Inflammatory macrophage treated with lipopolysaccharide for 1 hour (primary cell): Measurements from ENCODE around the gene CHAC2.

Source experiments
- DNase-seq, 2 donors: peaks; one replicate each; pipeline ENCODE4 v3.0.0-alpha.2; 2020 to 2022

The CHAC2 gene

DNA sequence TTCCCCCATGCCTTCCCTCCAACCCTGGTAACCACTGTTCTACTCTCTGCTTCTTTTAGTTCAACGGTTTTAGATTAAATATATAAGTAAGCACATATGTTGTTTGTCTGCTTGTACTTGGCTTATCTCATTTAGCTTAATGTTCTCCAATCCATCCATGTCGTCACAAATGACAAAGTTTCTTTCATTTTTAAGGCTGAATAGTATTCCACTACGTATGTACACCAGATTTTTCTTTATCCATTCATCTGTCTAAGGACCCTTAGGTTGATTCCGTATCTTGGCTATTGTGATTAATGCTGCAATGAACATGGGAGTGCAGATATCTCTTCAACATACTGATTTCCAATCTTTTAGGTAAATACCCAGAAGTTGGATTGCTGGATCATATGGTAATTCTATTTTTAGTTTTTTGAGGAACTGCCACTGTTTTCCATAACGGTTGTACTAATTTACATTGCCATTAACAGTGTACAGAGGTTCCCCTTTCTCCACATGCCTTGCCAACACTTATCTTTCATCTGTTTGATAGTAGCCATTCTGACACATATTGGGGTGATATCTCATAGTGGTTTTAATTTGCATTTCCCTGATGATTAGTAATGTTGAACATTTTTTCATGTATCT lies 11.0 kb downstream of the CHAC2 start:
- DNase-seq, result peak; percentile 33 to 64

DNA sequence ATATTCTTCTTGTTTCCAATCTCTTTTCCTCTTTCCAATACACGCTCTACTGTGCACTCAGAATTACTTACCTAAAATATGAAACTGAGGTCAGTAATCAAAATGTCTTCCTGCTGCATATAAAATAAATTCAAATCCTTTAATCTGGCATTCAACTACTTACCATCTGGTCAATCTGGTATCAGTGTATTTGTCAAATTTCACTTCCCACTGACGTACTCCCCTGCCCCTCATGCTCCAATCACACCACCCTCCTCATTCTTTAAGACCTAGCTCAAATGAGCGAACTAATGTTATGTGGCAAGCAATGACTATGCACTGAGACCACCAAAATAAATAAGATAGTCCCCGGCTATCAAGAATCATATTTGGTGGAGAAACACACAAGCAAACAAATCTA lies 12.5 kb downstream of the CHAC2 start:
- DNase-seq, result no peak

DNA sequence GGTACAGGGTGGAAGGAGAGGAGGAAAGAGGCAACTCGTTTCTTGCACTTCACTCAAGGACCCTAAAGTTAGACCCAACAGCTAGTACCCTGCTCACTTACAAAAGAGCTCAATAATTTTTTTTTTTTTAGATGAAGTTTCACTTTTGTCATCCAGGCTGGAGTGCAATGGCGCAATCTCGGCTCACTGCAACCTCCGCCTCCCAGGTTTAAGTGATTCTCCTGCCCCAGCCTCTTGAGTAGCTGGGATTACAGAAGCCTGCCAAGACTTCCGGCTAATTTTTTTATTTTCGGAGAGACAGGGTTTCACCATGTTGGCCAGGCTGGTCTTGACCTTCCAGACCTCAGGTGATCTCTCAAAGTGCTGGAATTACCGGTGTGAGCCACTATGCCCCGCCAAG lies 15.1 kb downstream of the CHAC2 start:
- DNase-seq, result no peak

DNA sequence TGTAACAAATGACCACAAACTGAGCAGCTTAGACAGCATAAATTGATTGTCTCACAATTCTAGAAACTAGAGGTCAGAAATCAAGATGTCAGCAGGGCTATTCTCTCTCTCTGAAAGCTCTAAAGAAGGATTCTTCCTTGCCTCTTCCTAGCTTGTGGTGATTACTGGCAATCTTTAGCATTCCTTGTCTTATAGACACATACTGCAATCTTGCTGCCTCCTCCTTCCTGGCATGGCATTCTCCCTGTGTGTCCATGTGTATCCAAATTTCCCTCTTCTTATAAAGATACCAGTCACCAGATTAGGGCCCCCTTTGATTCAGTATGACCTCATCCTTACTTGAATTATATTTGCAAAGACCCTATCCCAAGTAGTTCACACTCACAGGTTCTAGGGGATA lies 16.8 kb downstream of the CHAC2 start:
- no peak for DNase-seq

DNA sequence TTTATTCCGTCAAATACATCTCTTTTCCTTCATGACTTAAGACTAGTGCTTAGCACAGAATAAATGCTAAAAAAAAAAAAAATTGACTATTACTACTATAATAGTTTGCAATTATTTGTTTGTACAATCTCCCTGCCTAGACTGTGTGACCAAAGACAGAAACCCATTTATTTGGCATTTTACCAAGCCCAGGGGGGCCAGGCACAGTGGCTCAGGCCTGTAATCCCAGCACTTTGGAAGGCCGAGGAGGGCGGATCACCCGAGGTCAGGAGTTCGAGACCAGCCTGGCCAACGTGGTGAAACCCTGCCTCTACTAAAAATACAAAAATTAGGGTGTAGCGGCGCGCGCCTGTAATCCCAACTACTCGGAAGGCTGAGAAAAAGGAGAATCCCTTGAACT lies 17.8 kb downstream of the CHAC2 start:
- no peak for DNase-seq

DNA sequence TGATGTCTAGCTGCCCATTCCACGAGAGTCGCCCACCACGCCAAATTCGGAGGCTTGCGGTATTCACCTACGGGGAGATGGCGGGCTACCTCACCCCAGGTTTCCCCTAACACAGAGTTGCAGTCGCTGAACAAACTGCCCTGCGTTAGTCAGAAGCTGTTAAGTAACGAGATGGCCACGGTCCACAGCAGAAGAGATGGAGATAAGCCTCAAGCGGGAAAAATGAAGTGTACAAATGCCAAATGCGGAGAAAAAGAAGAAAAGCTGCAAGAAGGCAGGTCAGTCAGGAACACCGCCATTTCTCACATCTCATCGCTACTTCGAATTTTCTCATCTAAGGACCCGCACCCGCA lies 18.7 kb downstream of the CHAC2 start:
- DNase-seq, result peak in 1 of 2 donors; percentile 18

DNA sequence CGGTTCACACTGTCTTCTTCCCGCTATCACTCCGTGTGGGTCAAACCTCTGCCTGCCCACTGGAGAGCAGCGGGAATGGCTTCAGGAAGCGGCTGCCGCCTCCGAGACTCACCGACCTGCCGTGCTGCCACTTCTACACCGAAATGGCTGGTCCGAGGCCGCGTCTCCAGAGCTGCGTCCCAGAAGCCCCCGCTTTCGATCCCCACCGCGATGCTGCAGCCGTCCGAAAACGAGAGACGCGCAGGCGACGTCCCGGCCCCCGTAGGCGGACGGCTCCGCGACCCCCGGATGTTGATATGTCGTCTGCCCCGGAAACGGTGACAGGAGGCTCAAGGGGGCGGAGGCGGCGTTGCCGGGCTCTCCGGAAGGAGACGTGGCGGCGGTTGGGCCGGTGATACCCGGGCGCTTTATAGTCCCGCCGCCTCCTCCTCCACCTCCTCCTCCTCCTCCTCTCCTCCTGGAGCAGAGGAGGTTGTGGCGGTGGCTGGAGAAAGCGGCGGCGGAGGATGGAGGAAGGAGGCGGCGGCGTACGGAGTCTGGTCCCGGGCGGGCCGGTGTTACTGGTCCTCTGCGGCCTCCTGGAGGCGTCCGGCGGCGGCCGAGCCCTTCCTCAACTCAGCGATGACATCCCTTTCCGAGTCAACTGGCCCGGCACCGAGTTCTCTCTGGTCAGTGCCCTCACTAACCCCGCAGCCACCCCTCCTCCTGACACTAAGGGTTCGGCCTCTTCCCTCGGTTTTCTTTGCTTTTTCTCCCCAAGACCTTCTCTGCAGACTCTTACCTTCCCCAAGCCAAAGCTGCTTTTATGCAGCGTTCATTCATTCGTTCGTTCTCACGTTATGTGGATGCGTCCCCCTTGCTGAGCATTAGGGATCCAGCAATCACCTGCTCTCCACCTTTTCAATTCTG lies 19.4 kb downstream of the CHAC2 start, which contains the start of the genes ASB3 and ERLEC1:
TSS of gene ASB3 (minus strand) at position 249 of the 909 bp plus-strand sequence. CDS start 21,381 bp downstream, outside the sequence.
TSS of gene ERLEC1 (plus strand) at position 340 of the 909 bp plus-strand sequence. CDS start at position 507, 167 bp downstream.
- peak; percentile 67 to 69 for DNase-seq

DNA sequence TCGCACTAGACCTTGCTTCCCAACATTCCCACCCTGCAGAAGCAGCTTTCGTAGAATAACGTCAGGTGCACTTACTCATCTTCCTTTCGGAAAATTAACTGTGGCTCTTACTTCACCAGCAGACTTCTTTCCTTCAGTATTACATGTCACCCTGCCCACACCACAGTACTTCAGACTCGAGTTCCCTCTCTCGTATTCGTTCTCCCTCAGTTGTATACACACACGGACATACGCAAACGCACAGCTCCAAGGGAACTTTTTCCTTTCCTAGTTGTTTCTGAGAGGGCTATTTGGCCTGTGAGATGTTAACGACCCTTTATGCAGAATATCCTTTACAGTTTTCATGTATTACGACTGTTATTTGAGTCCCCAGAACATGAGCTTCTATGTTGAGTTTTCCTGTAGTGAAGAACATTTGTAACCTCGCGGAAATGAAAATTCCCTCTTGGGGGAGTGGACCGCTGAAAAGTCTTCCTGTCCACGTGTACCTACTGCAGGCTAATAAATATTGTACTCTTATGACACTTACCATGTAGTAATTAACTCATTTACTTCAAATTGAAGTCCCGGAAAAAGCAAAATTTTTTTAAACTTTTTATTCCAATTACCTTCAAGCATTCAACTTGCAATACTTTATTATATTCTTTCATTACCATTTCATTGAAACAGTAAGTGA lies 20.1 kb downstream of the CHAC2 start:
- DNase-seq, result peak; percentile 30 to 64

DNA sequence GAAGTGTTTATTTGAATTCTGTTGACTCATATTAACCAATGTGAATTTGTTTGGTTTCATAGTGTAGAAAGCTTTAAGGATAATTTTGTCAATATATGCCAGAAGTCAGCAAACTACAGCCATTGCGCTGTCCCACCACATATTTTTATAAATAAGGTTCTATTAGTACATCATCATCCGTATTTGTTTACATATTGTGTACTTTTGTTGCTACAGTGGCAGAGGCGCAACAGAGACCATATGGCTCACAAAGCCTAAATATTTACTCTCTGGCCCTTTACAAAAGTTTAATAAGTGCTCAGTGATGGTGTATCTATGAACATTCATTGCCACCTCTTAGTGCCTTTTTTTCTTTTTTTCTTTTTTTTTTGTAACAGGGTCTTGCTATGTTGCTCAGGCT lies 25.7 kb downstream of the CHAC2 start:
- DNase-seq, result no peak

DNA sequence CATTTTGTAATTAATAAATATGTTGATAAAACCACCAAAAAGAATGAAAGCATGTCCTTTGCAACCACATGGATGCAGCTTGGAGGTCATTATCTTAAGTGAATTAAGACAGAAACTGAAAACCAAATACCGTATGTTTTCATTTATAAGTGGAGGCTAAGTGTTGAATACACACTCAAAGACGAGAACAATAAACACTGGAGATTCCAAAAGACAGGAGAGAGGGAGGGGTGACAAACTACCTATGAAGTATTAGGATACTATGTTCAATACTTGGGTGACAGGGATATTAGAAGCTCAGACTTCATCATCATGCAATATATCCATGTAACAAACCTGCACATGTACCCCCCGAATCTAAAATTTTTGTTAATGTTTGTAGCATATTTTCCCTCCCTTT lies 26.2 kb downstream of the CHAC2 start:
- DNase-seq, result no peak

DNA sequence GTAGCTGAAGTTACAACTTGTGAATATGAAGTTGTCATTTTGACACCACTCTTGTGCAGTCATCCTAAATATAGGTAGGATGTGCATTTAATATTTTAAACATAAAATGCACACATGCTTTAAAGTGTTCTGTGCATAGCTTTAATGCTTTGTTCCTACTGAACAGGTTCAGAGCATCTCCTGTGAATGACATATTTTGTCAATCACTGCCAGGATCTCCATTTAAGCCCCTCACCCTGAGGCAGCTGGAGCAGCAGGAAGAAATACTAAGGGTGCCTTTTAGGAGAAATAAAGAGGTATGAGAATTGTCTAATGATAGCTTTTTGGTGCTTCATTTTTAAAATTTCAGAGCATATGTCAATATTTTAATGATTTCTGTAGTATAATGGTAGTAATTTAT lies 33.9 kb downstream of the CHAC2 start:
- DNase-seq, result no peak

DNA sequence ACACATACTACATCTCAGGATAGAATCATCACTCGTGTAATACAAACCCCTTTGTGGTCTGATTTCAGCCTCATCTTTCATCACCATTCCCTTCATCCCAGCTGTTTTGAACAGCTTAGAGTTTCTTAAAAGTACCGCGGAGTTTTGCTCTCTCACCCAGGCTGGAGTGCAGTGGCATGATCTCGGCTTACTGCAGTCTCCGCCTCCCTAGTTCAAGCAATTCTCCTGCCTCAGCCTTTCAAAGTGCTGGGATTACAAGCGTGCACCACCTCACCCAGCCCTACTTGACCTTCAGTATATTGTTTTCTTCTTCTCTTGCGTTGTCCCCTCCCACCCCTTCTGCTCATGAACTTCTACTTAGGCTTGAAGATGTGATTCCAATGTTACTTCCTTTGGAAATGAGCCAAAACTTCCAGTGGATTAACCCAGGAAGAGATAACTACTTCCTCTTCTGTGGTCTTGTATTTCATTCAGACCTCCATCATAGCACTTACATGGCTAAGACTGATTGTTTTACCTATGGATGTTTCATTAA lies 35.1 kb downstream of the CHAC2 start:
- no peak for DNase-seq

DNA sequence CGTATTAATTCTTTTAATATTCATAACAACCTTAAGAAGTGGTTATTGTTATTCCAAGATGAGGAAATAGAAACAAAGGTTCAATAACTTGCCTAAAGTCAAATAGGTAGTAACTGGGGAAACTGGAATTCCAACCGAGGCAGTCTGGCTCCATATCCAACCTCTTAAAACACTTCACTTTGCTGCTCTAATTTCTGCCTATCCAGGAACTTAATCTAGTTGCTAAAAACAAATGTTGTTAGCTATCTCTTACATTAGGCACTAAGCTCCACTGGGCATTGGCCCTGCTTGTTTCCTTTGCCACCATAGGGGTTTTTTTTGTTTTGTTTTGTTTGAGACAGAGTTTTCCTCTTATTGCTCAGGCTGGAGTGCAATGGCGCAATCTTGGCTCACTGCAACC lies 44.0 kb downstream of the CHAC2 start:
- DNase-seq, result no peak

DNA sequence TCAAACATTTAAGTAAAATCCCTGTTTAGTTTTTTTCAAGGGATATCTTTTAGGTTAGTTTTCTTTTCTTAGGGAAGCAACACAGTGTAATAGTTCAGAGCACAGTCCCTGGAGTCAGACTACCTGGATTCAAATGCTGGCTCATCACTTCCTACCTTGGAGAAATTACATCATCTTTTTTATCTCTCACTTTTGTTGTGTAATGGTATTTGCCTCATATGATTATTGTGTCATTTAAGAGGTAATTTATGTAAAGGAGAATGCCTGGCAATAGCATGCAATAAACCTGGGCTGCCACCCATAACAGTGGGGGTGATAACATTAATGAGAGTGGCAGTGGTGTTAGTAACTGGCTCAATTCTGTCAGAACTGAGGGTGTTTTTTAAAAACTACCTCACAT lies 45.5 kb downstream of the CHAC2 start:
- DNase-seq, result no peak

DNA sequence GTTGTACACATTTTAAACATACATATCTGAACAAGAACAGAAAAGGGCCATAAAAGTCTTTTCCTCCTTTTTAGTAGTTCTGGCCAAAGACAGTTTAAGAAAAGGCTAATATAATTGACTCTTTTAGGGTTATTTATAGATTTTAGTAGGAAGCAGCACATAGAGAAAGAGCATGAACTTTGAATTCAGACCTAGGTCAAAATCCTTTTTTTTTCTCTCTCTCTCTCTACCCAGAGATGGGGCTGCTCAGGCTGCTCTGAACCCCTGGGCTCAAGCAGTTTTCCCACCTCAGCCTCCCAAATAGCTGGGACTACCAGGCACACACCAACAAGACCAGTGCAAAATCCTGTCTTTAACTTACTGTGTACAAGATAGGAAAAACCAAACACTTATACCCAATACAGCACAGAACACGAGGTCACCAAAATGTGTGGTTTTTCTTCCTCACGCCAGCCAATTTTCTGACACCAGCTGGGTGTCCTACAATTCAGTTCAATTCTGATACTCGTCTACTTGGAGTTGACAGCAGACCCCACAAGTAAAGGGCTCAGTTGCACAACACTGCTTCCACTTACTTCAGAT lies 51.3 kb downstream of the CHAC2 start:
- DNase-seq, result no peak

DNA sequence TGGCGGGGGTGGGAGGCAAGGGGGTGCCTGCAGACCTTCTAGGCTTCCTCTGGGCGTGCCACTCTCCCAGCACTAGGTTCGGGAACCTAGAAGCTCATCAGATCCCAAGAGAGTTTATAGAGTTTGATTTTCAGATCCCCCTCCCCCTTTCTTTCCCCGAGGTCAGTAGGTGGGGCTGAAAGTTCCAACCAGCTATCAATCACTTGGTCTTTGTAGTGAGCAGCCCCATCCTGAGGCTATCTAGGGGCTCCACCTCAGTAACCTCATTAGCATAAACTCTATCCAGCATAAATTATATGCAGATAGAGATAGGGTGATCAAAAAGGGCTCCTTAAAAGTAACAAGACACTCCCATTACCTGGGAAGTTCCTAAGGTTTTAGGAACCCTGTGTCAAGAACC lies 52.0 kb downstream of the CHAC2 start:
- DNase-seq, result no peak

DNA sequence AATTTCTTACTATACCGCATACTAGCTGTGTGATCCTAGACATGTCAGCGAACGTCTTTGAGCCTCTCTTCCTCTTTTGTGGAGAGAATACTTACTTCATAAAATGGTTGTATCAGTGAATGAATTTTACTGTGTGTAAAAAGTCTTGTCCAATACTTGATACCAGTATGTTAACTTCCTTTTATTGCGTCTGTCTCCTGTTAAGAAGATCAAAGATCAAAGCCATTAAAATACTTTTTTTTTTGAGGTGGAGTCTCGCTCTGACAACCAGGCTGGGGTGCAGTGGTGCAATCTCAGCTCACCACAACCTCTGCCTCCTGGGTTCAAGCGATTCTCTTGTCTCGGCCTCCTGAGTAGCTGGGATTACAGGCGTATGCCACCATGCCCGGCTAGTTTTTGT lies 52.4 kb downstream of the CHAC2 start:
- DNase-seq, result no peak

DNA sequence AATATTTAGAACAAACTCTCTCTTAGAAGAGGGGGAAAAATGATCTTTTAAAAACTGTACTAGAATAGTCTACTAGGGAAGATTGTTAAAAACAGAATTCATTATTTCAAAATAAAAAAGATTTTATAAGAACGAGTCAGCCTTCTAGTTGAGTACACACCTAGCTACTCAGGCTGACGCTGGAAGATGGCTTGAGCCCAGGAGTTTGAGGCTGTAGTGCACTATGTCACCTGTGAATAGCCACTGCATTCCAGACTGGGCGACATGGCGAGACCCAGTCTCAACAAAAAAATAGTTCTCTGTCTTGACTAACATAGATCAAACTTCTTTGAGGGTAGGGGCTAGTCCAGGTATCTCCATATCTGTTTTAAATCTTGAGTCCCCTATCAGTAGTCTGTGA lies 53.1 kb downstream of the CHAC2 start:
- no peak for DNase-seq

DNA sequence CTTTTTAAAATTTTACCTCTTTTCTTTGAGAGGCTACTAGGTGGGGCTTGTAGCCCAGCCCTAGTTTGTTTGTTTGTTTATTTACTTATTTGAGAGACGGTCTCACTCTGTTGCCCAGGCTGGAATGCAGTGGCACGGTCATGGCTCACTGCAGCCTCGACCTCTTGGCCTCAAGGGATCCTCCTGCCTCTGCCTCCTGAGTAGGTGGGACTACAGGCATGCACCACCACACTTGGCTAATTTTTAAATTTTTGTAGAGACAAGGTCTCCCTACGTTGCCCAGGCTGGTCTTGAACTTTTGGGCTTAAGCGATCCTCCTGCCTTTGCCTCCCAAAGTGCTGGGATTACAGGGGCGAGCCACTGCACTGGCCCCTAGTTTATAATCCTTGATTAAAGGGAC lies 54.2 kb downstream of the CHAC2 start:
- DNase-seq, result no peak

DNA sequence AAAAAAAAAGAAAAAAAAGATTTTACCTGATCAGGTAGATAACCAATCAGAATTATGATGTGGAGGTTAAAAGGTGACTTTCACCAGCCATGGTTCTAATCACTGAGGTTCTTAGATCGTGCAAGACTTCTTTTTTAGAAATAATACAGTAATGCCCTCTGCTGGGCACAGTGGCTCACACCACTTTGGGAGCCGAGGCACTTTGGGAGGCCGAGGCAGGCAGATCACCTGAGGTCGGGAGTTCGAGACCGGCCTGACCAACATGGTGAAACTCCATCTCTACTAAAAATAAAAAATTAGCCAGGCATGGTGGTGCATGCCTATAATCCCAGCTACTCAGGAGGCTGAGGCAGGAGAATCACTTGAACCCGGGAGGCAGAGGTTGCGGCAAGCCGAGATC lies 56.0 kb downstream of the CHAC2 start:
- DNase-seq, result peak in 1 of 2 donors; percentile 12
